Measurements from ENCODE around the gene DENND2A.

DENND2A gene

DNA sequence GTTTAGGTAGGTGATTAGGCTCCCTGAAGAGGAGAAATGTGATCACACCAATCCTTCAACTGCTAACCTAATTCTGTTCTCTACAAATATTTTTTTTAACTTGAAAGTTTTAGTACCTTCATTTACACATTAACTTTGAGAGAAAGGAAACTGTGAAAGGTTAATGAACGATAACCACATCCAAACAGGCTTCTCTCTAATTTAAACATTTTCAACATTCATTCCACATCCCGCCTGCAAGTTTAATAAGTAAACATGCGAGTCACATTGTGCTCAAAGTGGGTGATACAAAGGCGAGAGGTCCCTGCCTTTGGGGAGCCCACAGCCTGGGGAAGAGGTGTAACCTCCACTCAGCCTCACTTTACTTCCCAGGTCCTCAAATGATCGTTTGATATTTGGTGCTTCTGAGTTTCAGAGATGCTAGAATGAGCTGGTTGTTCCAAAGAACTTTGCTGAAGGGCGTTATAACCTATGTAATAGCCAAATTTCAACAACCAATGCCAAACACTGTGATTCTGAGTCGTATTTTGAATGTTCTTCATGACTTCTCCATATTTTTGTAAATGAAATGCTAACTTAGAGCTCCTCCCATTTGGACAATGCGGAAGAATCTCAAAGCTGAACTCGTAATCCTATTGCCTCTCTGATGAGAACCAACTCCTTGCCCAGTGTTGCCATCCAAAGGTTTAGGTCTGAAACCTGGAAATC lies 47.5 kb downstream of the DENND2A start:
- no peak overlapping the region for H3K27ac ChIP-seq (ENCODE audit: low read depth, low read length)
- H3K9me3 ChIP-seq (ENCODE audit: control insufficient read depth in 1 of 2, low read length in 2 of 2): no peaks in the 10 kb centered on the region
- no peak overlapping the region for H3K9ac ChIP-seq (ENCODE audit: low read depth in 1 of 2, low read length in 2 of 2)
- H3K36me3 ChIP-seq (ENCODE audit: control insufficient read depth in 1 of 2, insufficient read depth in 2 of 2, low read length in 2 of 2): no peaks in the 10 kb centered on the region
- no peaks in the 10 kb centered on the region for H3K27me3 ChIP-seq (ENCODE audit: control insufficient read depth in 1 of 2, insufficient read depth in 2 of 2, low read length in 2 of 2)
- no peak overlapping the region for H3K4me3 ChIP-seq (ENCODE audit: low read depth in 1 of 2, low read length in 2 of 2)
- no peaks in the 10 kb centered on the region for H3K4me1 ChIP-seq (ENCODE audit: control insufficient read depth in 1 of 2, insufficient read depth in 2 of 2, low read length in 2 of 2)

DNA sequence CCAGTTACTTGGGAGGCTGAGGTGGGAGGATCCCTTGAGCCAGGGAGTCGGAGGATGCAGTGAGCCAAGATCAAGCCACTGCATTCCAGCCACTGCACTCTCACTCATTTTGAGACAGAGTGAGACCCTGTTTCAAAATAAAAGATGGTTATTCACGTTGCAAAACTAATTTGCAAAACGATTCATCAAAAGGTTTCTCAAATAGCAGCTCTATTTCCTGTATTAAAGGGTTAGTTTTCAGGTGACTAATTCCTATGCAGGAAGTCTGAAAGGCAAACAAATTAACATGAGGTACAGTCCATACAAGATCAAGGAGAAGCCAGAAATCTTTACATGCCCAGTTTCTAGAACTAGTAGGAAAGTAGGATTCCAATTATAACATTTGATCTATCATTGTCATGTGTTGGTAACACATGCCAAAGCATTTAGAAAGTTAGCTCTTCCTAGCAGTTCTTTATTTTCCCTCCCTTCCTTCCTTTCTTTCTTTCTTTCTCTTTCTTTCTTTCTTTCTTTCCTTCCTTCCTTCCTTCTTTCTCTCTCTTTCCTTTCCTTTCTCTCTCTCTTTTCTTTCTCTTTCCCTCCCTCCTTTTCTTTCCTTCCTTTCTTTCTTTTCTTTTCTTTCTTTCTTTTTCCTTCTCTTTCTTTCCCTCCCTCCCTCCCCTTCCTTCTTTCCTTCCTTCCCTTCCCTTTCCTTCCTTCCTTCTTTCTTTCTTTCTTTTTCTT lies 49.3 kb downstream of the DENND2A start:
- Histone ChIP-seq H3K9me3 (ENCODE audit: control insufficient read depth in 1 of 2, low read length in 2 of 2) (no peaks in the 10 kb centered on the region), H3K4me3 (ENCODE audit: low read depth in 1 of 2, low read length in 2 of 2) (no peak overlapping the region), H3K27ac (ENCODE audit: low read depth, low read length) (no peak overlapping the region), H3K36me3 (ENCODE audit: control insufficient read depth in 1 of 2, insufficient read depth in 2 of 2, low read length in 2 of 2) (no peaks in the 10 kb centered on the region), H3K4me1 (ENCODE audit: control insufficient read depth in 1 of 2, insufficient read depth in 2 of 2, low read length in 2 of 2) (no peaks in the 10 kb centered on the region), H3K9ac (ENCODE audit: low read depth in 1 of 2, low read length in 2 of 2) (no peak overlapping the region), H3K27me3 (ENCODE audit: control insufficient read depth in 1 of 2, insufficient read depth in 2 of 2, low read length in 2 of 2) (no peaks in the 10 kb centered on the region)

DNA sequence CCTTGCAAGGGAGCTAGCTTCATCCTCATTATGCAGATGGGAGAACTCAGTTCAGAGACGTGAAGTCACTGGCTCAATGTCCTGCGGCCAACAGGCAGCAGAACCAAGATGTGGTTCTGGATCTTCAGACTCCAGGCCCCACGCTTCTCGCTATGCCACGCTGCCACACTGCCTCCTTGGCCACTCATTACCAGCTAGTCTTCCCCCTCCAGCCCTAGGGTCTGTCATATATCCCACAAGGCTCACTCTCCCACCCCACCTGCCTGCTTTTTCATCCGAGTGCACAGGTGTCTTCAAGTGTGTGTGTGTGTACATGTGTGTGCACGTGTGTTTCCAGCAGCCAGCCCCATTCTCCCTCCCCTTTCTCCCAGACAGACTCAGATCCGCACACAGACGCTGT lies 53.4 kb downstream of the DENND2A start:
- H3K27ac ChIP-seq (ENCODE audit: low read depth, low read length): no peak overlapping the region
- H3K9ac ChIP-seq (ENCODE audit: low read depth in 1 of 2, low read length in 2 of 2): no peak overlapping the region
- no peak overlapping the region for H3K4me3 ChIP-seq (ENCODE audit: low read depth in 1 of 2, low read length in 2 of 2)
- no peaks in the 10 kb centered on the region for H3K9me3 ChIP-seq (ENCODE audit: control insufficient read depth in 1 of 2, low read length in 2 of 2)
- H3K36me3 ChIP-seq (ENCODE audit: control insufficient read depth in 1 of 2, insufficient read depth in 2 of 2, low read length in 2 of 2): no peaks in the 10 kb centered on the region
- H3K4me1 ChIP-seq (ENCODE audit: control insufficient read depth in 1 of 2, insufficient read depth in 2 of 2, low read length in 2 of 2): no peaks in the 10 kb centered on the region
- H3K27me3 ChIP-seq (ENCODE audit: control insufficient read depth in 1 of 2, insufficient read depth in 2 of 2, low read length in 2 of 2): no peaks in the 10 kb centered on the region

DNA sequence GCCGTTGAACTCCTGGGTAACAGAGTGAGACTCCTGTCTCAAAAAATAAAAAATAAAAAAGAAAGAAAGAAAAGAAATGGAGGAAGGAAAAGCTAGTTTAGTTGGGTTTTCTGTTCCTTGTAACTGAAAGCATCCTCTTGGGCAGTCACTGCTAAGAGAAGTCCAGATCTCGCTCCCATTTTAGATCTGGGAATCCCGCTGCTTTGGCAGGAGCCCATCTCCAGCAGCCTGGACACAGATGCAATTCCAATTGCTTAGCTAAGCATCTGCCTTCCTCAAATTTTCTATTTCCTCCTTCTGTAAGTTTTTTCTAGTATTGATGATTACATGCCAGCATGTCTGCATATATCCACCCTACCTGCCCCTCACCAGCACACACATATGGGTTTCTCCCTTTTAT lies 54.1 kb downstream of the DENND2A start:
- H3K36me3 ChIP-seq (ENCODE audit: control insufficient read depth in 1 of 2, insufficient read depth in 2 of 2, low read length in 2 of 2): no peaks in the 10 kb centered on the region
- no peaks in the 10 kb centered on the region for H3K9me3 ChIP-seq (ENCODE audit: control insufficient read depth in 1 of 2, low read length in 2 of 2)
- H3K4me1 ChIP-seq (ENCODE audit: control insufficient read depth in 1 of 2, insufficient read depth in 2 of 2, low read length in 2 of 2): no peaks in the 10 kb centered on the region
- no peaks in the 10 kb centered on the region for H3K27me3 ChIP-seq (ENCODE audit: control insufficient read depth in 1 of 2, insufficient read depth in 2 of 2, low read length in 2 of 2)
- H3K9ac ChIP-seq (ENCODE audit: low read depth in 1 of 2, low read length in 2 of 2): no peak overlapping the region
- no peak overlapping the region for H3K4me3 ChIP-seq (ENCODE audit: low read depth in 1 of 2, low read length in 2 of 2)
- no peak overlapping the region for H3K27ac ChIP-seq (ENCODE audit: low read depth, low read length)

DNA sequence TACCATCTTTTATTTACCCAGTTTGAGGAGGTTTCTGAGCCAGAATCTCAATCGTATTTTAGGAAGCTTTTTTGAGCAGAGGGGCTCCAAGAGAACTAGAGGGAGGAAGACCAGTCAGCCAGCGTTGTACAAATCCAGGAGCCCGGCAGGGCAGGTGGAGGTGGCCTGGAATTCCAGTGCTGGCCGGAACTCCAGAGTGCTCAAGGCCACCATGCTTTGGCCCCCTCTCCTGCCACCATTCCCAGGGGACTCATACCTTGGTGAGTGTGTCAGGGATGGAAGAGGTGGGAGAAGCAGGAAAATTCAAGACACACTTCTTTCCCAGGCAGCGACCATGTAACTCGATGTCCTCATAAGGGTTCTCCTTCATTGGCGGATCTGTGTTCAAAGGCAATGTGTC lies 55.3 kb downstream of the DENND2A start:
- H3K4me3 ChIP-seq (ENCODE audit: low read depth in 1 of 2, low read length in 2 of 2): no peak overlapping the region
- no peaks in the 10 kb centered on the region for H3K27me3 ChIP-seq (ENCODE audit: control insufficient read depth in 1 of 2, insufficient read depth in 2 of 2, low read length in 2 of 2)
- no peaks in the 10 kb centered on the region for H3K9me3 ChIP-seq (ENCODE audit: control insufficient read depth in 1 of 2, low read length in 2 of 2)
- H3K9ac ChIP-seq (ENCODE audit: low read depth in 1 of 2, low read length in 2 of 2): no peak overlapping the region
- no peaks in the 10 kb centered on the region for H3K36me3 ChIP-seq (ENCODE audit: control insufficient read depth in 1 of 2, insufficient read depth in 2 of 2, low read length in 2 of 2)
- H3K27ac ChIP-seq (ENCODE audit: low read depth, low read length): no peak overlapping the region
- H3K4me1 ChIP-seq (ENCODE audit: control insufficient read depth in 1 of 2, insufficient read depth in 2 of 2, low read length in 2 of 2): no peaks in the 10 kb centered on the region

DNA sequence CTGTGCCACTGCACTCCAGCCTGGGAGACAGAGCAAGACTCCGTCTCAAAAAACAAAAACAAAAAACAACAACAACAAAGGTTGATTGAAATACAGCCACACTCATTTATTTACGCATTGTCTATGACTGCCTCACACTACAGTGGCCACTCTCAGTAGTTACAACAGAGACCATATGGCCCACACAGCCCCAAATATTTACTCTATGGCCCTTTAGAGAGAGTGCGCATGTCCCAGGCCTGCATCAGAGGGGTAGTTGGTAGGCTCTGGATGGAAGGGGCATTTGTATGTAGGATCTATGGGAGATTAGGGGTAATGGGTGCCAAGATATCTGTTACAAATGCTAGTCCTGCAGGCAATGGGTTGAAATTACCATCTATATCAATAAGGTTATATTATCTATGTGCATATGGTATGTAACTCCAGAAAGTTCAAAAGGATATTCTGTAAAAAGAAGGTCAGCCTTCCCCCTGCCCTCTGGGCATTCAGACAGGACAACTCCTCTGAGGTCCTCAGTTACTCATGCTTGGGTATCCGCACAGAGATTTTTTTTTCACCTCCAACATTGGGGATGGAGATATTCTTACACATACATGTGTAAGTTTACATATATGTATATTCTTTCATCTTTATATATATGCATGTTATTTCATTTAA lies 56.3 kb downstream of the DENND2A start:
- H3K9me3 ChIP-seq (ENCODE audit: control insufficient read depth in 1 of 2, low read length in 2 of 2): no peaks in the 10 kb centered on the region
- no peak overlapping the region for H3K9ac ChIP-seq (ENCODE audit: low read depth in 1 of 2, low read length in 2 of 2)
- H3K27ac ChIP-seq (ENCODE audit: low read depth, low read length): no peak overlapping the region
- H3K4me1 ChIP-seq (ENCODE audit: control insufficient read depth in 1 of 2, insufficient read depth in 2 of 2, low read length in 2 of 2): no peaks in the 10 kb centered on the region
- H3K36me3 ChIP-seq (ENCODE audit: control insufficient read depth in 1 of 2, insufficient read depth in 2 of 2, low read length in 2 of 2): no peaks in the 10 kb centered on the region
- H3K27me3 ChIP-seq (ENCODE audit: control insufficient read depth in 1 of 2, insufficient read depth in 2 of 2, low read length in 2 of 2): no peaks in the 10 kb centered on the region
- H3K4me3 ChIP-seq (ENCODE audit: low read depth in 1 of 2, low read length in 2 of 2): no peak overlapping the region

DNA sequence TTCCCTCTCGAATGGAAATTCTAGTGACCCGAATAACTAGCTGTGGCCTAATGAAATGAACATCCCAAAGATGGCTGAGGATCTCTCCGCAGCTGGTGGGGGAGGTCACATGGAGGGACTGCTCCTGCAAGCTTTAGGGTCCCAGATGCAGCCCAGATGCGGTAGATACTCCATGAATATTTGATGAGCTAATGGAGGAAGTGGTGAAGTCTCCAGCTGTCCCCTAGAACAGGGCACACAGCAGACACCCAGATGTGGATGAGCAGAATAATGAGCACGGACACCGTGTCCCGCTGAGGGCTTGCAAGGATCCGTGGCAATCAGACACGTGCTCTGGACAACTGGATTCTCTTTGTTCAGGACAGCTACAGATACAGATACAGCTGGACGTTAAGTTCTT lies 59.2 kb downstream of the DENND2A start:
- Histone ChIP-seq H3K27ac (ENCODE audit: low read depth, low read length) (no peak overlapping the region), H3K36me3 (ENCODE audit: control insufficient read depth in 1 of 2, insufficient read depth in 2 of 2, low read length in 2 of 2) (no peaks in the 10 kb centered on the region), H3K9me3 (ENCODE audit: control insufficient read depth in 1 of 2, low read length in 2 of 2) (no peaks in the 10 kb centered on the region), H3K4me3 (ENCODE audit: low read depth in 1 of 2, low read length in 2 of 2) (no peak overlapping the region), H3K9ac (ENCODE audit: low read depth in 1 of 2, low read length in 2 of 2) (no peak overlapping the region), H3K27me3 (ENCODE audit: control insufficient read depth in 1 of 2, insufficient read depth in 2 of 2, low read length in 2 of 2) (no peaks in the 10 kb centered on the region), H3K4me1 (ENCODE audit: control insufficient read depth in 1 of 2, insufficient read depth in 2 of 2, low read length in 2 of 2) (no peaks in the 10 kb centered on the region)

DNA sequence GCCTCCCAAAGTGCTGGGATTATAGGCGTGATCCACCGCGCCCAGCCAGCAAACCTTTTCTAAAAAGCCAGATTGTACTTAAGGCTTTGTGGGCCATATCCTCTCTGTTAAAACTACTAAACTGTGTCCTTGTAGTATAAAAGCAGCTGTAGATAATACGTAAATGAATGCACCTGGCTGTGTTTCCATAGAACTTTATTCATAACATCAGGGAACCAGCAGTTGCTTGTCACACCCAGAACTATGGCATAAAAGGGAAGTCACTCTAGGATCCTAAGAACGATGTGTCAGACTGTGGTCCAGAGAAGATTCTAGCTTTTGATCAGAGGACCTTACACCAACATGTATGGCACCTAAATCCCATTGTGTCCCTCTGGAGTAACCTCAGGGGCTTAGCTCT lies 63.0 kb downstream of the DENND2A start:
- no peak overlapping the region for H3K4me3 ChIP-seq (ENCODE audit: low read depth in 1 of 2, low read length in 2 of 2)
- H3K4me1 ChIP-seq (ENCODE audit: control insufficient read depth in 1 of 2, insufficient read depth in 2 of 2, low read length in 2 of 2): no peaks in the 10 kb centered on the region
- no peaks in the 10 kb centered on the region for H3K36me3 ChIP-seq (ENCODE audit: control insufficient read depth in 1 of 2, insufficient read depth in 2 of 2, low read length in 2 of 2)
- H3K27me3 ChIP-seq (ENCODE audit: control insufficient read depth in 1 of 2, insufficient read depth in 2 of 2, low read length in 2 of 2): no peaks in the 10 kb centered on the region
- H3K9ac ChIP-seq (ENCODE audit: low read depth in 1 of 2, low read length in 2 of 2): no peak overlapping the region
- H3K9me3 ChIP-seq (ENCODE audit: control insufficient read depth in 1 of 2, low read length in 2 of 2): no peaks in the 10 kb centered on the region
- no peak overlapping the region for H3K27ac ChIP-seq (ENCODE audit: low read depth, low read length)

DNA sequence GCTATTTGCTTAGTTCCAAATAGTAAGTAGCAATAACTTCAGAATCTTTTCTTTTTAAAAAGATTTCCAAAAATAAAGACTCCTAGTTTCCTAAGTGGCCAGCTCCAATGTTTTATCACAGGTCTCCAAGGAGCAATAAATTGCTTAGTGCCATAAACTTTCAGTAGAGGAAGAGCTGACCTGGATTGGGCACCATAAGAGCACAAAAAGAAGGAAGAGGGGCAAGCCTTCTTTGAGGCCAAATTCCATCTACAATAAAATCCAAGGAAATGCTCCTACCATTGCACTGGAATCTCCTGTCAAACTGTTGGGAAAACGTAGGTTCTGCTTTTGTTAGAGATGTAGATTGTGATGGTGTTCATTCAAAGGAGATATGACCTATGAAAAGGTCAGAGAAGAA lies 64.0 kb downstream of the DENND2A start:
- Histone ChIP-seq H3K27me3 (ENCODE audit: control insufficient read depth in 1 of 2, insufficient read depth in 2 of 2, low read length in 2 of 2) (no peaks in the 10 kb centered on the region), H3K9ac (ENCODE audit: low read depth in 1 of 2, low read length in 2 of 2) (no peak overlapping the region), H3K4me1 (ENCODE audit: control insufficient read depth in 1 of 2, insufficient read depth in 2 of 2, low read length in 2 of 2) (no peaks in the 10 kb centered on the region), H3K4me3 (ENCODE audit: low read depth in 1 of 2, low read length in 2 of 2) (no peak overlapping the region), H3K27ac (ENCODE audit: low read depth, low read length) (no peak overlapping the region), H3K36me3 (ENCODE audit: control insufficient read depth in 1 of 2, insufficient read depth in 2 of 2, low read length in 2 of 2) (no peaks in the 10 kb centered on the region), H3K9me3 (ENCODE audit: control insufficient read depth in 1 of 2, low read length in 2 of 2) (no peaks in the 10 kb centered on the region)

DNA sequence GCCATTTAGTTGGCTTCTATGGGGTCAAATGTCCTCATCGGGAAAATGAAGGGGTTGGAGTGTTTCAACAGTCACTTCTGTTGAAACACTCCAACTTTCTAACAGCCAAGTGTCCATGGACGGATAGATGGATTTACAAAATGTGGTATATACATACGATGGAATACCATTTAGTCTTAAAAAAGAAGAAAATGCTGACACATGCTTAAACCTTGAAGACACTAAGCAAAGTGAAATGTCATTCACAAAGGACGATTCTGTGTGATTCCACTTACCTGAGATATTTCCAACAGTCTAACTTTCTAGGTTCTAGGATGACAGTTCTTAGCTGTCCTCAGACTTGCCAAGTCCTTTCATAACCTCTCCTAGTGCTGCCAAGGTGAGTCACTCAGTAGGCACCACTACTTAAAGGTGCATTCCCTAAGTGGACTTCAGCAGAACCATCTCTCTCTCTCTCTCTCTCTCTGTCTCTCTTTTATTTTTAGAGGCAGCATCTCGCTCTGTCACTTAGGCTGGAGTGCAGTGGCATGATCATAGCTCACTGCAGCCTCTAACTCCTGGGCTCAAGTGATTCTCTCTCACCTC lies 69.0 kb downstream of the DENND2A start:
- Histone ChIP-seq H3K9me3 (ENCODE audit: control insufficient read depth in 1 of 2, low read length in 2 of 2) (no peaks in the 10 kb centered on the region), H3K27me3 (ENCODE audit: control insufficient read depth in 1 of 2, insufficient read depth in 2 of 2, low read length in 2 of 2) (no peaks in the 10 kb centered on the region), H3K9ac (ENCODE audit: low read depth in 1 of 2, low read length in 2 of 2) (no peak overlapping the region), H3K27ac (ENCODE audit: low read depth, low read length) (no peak overlapping the region), H3K4me3 (ENCODE audit: low read depth in 1 of 2, low read length in 2 of 2) (no peak overlapping the region), H3K4me1 (ENCODE audit: control insufficient read depth in 1 of 2, insufficient read depth in 2 of 2, low read length in 2 of 2) (peaks cover 0 to 4% of the 10 kb centered on the region in 2 donors), H3K36me3 (ENCODE audit: control insufficient read depth in 1 of 2, insufficient read depth in 2 of 2, low read length in 2 of 2) (no peaks in the 10 kb centered on the region)

All from duodenal mucosa (tissue), 2 donors.